ENCODE data around the gene MON1B.

MON1B gene

DNA sequence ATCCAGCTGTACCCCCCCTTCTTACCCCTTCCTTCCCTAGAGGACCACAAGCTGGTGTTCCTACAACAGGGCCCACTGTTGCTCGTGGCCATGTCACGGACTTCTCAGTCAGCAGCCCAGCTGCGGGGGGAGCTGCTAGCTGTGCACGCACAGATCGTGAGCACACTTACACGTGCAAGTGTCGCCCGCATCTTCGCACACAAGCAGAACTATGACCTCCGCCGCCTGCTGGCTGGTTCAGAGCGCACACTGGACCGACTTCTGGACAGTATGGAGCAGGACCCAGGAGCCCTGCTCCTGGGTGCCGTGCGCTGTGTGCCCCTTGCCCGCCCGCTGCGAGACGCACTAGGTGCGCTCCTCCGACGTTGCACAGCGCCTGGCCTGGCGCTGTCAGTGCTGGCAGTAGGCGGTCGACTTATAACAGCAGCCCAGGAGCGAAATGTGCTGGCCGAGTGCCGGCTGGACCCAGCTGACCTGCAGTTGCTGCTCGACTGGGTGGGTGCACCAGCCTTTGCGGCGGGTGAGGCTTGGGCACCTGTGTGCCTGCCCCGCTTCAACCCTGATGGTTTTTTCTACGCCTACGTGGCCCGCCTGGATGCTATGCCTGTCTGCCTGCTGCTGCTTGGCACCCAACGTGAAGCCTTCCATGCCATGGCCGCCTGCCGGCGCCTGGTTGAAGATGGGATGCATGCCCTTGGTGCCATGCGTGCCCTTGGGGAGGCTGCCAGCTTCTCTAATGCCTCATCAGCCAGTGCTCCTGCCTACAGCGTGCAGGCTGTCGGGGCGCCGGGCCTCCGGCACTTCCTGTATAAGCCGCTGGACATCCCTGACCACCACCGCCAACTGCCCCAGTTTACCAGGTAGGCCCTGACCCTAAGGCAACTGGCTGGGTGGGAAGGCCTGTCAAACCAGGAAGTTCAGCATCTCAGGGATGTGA, 3.6 kb downstream of the MON1B start:
- H3K4me3 ChIP-seq (ENCODE audit: low read depth in 1 of 5, low read length in 5 of 5) = no peak overlapping the region
- H3K4me1 ChIP-seq (ENCODE audit: control insufficient read depth in 5 of 5, insufficient read depth in 5 of 5, low read length in 5 of 5) = peaks cover 0 to 28% (median 21%) of the 10 kb centered on the region in 5 donors
- no peak overlapping the region for H3K9ac ChIP-seq (ENCODE audit: low read length in 5 of 5)
- H3K36me3 ChIP-seq (ENCODE audit: control insufficient read depth in 5 of 5, insufficient read depth in 5 of 5, low read length in 5 of 5) = peaks cover 0 to 63% (median 56%) of the 10 kb centered on the region in 5 donors
- no peaks in the 10 kb centered on the region for H3K9me3 ChIP-seq (ENCODE audit: control insufficient read depth in 5 of 5, low read length in 5 of 5)
- H3K27me3 ChIP-seq (ENCODE audit: control insufficient read depth in 5 of 5, insufficient read depth in 4 of 5, low read length in 5 of 5) = no peaks in the 10 kb centered on the region
- no peak overlapping the region for H3K27ac ChIP-seq (ENCODE audit: low read depth, low read length)

GRCh38 chr16:77195411-77195810, 4.4 kb downstream of the MON1B start:
- no peaks in the 10 kb centered on the region for H3K27me3 ChIP-seq (ENCODE audit: control insufficient read depth in 5 of 5, insufficient read depth in 4 of 5, low read length in 5 of 5)
- H3K36me3 ChIP-seq (ENCODE audit: control insufficient read depth in 5 of 5, insufficient read depth in 5 of 5, low read length in 5 of 5) = peaks cover 0 to 66% (median 58%) of the 10 kb centered on the region in 5 donors
- H3K9me3 ChIP-seq (ENCODE audit: control insufficient read depth in 5 of 5, low read length in 5 of 5) = no peaks in the 10 kb centered on the region
- no peak overlapping the region for H3K27ac ChIP-seq (ENCODE audit: low read depth, low read length)
- H3K4me3 ChIP-seq (ENCODE audit: low read depth in 1 of 5, low read length in 5 of 5) = no peak overlapping the region
- peaks cover 0 to 23% (median 15%) of the 10 kb centered on the region in 5 donors for H3K4me1 ChIP-seq (ENCODE audit: control insufficient read depth in 5 of 5, insufficient read depth in 5 of 5, low read length in 5 of 5)
- no peak overlapping the region for H3K9ac ChIP-seq (ENCODE audit: low read length in 5 of 5)

GRCh38 chr16:77197747-77198146, 6.8 kb downstream of the MON1B start:
- H3K4me3 ChIP-seq (ENCODE audit: low read depth in 1 of 5, low read length in 5 of 5) = no peak overlapping the region
- H3K27me3 ChIP-seq (ENCODE audit: control insufficient read depth in 5 of 5, insufficient read depth in 4 of 5, low read length in 5 of 5) = no peaks in the 10 kb centered on the region
- H3K9me3 ChIP-seq (ENCODE audit: control insufficient read depth in 5 of 5, low read length in 5 of 5) = no peaks in the 10 kb centered on the region
- peaks cover 0 to 6% (median under 1%) of the 10 kb centered on the region in 5 donors for H3K4me1 ChIP-seq (ENCODE audit: control insufficient read depth in 5 of 5, insufficient read depth in 5 of 5, low read length in 5 of 5)
- H3K27ac ChIP-seq (ENCODE audit: low read depth, low read length) = no peak overlapping the region
- H3K36me3 ChIP-seq (ENCODE audit: control insufficient read depth in 5 of 5, insufficient read depth in 5 of 5, low read length in 5 of 5) = peaks cover 4 to 71% (median 58%) of the 10 kb centered on the region in 5 donors
- H3K9ac ChIP-seq (ENCODE audit: low read length in 5 of 5) = no peak overlapping the region

GRCh38 chr16:77199211-77199610, 8.2 kb downstream of the MON1B start, which contains the start of gene SYCE1L:
Gene SYCE1L, plus strand, starts transcription at chr16:77199408. Its CDS starts 44 bp downstream, at chr16:77199452.
- no peaks in the 10 kb centered on the region for H3K4me1 ChIP-seq (ENCODE audit: control insufficient read depth in 5 of 5, insufficient read depth in 5 of 5, low read length in 5 of 5)
- no peak within 1 kb of the TSS for H3K9ac ChIP-seq (ENCODE audit: low read length in 5 of 5)
- peaks cover 4 to 61% (median 47%) of the 10 kb centered on the region in 5 donors for H3K36me3 ChIP-seq (ENCODE audit: control insufficient read depth in 5 of 5, insufficient read depth in 5 of 5, low read length in 5 of 5)
- H3K27me3 ChIP-seq (ENCODE audit: control insufficient read depth in 5 of 5, insufficient read depth in 4 of 5, low read length in 5 of 5) = no peaks in the 10 kb centered on the region
- H3K9me3 ChIP-seq (ENCODE audit: control insufficient read depth in 5 of 5, low read length in 5 of 5) = no peaks in the 10 kb centered on the region
- no peak within 1 kb of the TSS for H3K4me3 ChIP-seq (ENCODE audit: low read depth in 1 of 5, low read length in 5 of 5)
- H3K27ac ChIP-seq (ENCODE audit: low read depth, low read length) = no peak within 1 kb of the TSS

DNA sequence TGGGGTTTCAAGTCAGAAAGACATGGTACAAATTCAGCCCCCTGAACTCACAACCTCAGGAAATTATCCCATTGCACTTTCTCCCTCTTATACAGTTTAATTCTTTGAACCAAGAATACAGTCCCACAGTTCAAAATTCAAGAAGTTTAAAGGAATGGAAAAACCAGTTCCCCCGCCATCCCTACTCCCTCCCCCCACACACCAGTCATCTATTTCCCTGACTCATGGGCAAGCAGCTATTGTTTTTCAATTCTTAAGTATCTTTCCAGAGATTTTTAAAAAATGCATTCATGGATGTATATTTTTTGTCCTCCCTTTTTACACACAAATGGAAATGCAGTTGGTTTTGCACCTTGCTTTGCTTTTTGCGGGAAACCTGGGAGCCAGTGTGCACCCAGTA, 15.5 kb downstream of the MON1B start:
- Histone ChIP-seq H3K4me3 (ENCODE audit: low read depth in 1 of 5, low read length in 5 of 5) (no peak overlapping the region), H3K36me3 (ENCODE audit: control insufficient read depth in 5 of 5, insufficient read depth in 5 of 5, low read length in 5 of 5) (no peaks in the 10 kb centered on the region), H3K4me1 (ENCODE audit: control insufficient read depth in 5 of 5, insufficient read depth in 5 of 5, low read length in 5 of 5) (peaks cover 2 to 29% (median 13%) of the 10 kb centered on the region in 5 donors), H3K27ac (ENCODE audit: low read depth, low read length) (no peak overlapping the region), H3K27me3 (ENCODE audit: control insufficient read depth in 5 of 5, insufficient read depth in 4 of 5, low read length in 5 of 5) (no peaks in the 10 kb centered on the region), H3K9ac (ENCODE audit: low read length in 5 of 5) (no peak overlapping the region), H3K9me3 (ENCODE audit: control insufficient read depth in 5 of 5, low read length in 5 of 5) (no peaks in the 10 kb centered on the region)

DNA sequence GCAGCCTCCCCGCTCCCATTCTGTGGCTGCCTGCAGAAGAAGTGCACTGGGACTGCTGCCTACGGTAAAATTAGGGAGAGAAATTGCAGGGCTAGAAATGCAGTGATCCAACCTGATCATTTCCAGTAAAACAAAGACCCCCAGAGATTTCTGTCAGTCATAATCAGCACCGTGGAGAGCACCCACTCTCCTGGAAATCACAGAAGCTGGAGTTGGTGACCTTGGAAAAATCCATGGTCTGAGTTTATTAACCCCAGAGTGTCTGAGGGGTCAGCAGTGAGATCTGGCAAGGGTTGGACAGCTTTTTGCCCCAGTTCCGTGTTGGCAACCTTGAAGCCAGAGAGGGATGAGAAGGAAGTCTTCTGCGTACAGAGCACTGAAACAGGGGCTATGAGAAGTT, 16.0 kb downstream of the MON1B start:
- no peaks in the 10 kb centered on the region for H3K27me3 ChIP-seq (ENCODE audit: control insufficient read depth in 5 of 5, insufficient read depth in 4 of 5, low read length in 5 of 5)
- peaks cover 2 to 34% (median 17%) of the 10 kb centered on the region in 5 donors for H3K4me1 ChIP-seq (ENCODE audit: control insufficient read depth in 5 of 5, insufficient read depth in 5 of 5, low read length in 5 of 5)
- H3K4me3 ChIP-seq (ENCODE audit: low read depth in 1 of 5, low read length in 5 of 5) = no peak overlapping the region
- H3K27ac ChIP-seq (ENCODE audit: low read depth, low read length) = no peak overlapping the region
- H3K9me3 ChIP-seq (ENCODE audit: control insufficient read depth in 5 of 5, low read length in 5 of 5) = no peaks in the 10 kb centered on the region
- no peaks in the 10 kb centered on the region for H3K36me3 ChIP-seq (ENCODE audit: control insufficient read depth in 5 of 5, insufficient read depth in 5 of 5, low read length in 5 of 5)
- no peak overlapping the region for H3K9ac ChIP-seq (ENCODE audit: low read length in 5 of 5)

GRCh38 chr16:77208382-77208781, 17.4 kb downstream of the MON1B start:
- H3K4me3 ChIP-seq (ENCODE audit: low read depth in 1 of 5, low read length in 5 of 5) = no peak overlapping the region
- no peaks in the 10 kb centered on the region for H3K27me3 ChIP-seq (ENCODE audit: control insufficient read depth in 5 of 5, insufficient read depth in 4 of 5, low read length in 5 of 5)
- no peaks in the 10 kb centered on the region for H3K9me3 ChIP-seq (ENCODE audit: control insufficient read depth in 5 of 5, low read length in 5 of 5)
- no peak overlapping the region for H3K9ac ChIP-seq (ENCODE audit: low read length in 5 of 5)
- H3K27ac ChIP-seq (ENCODE audit: low read depth, low read length) = no peak overlapping the region
- no peaks in the 10 kb centered on the region for H3K36me3 ChIP-seq (ENCODE audit: control insufficient read depth in 5 of 5, insufficient read depth in 5 of 5, low read length in 5 of 5)
- peaks cover 2 to 42% (median 31%) of the 10 kb centered on the region in 5 donors for H3K4me1 ChIP-seq (ENCODE audit: control insufficient read depth in 5 of 5, insufficient read depth in 5 of 5, low read length in 5 of 5)

DNA sequence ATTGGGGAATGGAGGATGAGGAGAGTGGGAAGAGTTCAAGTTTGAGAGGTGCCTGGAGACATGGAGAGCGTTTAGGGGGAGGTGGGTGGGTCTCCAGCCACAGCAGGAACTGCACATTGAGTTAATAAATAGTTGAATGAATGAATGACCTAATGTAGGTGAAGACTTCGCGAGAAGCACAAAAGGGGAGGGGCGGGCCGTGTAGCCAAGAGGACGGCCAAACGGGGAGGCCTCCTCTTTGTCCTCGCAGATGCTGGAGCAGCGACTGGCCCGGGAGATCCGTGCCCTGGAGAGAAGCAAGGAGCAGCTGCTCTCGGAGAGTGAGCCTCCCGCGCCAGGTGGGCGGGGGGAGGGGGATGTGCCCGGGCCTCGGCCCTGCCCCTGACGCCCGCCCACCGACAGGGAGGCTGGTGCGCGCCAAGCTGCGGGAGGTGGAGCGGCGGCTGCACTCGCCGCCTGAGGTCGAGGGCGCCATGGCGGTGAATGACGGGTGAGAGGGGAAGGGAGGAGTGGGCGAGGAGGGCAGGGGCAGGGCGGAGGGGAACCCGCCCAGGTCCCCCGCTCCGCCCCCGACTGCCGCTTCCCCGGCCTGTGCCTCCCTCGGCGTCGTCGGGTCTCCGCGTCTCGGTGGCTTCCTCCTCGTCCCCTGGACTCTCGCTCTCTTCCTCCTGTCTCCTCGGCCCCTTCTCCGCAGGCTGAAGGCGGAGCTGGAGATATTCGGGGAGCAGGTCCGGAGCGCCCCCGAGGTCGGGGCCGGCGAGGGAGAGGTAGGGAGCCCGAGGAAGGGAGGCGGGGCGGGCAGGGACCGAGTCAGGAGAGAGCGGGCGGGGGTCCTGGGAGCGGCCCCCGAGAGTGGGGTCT, 21.1 kb downstream of the MON1B start:
- H3K9ac ChIP-seq (ENCODE audit: low read length in 5 of 5) = peak overlapping the region in 4 of 5 donors; percentile 40 to 75 (median 70)
- peak overlapping the region in 4 of 5 donors; percentile 67 to 77 (median 71) for H3K4me3 ChIP-seq (ENCODE audit: low read depth in 1 of 5, low read length in 5 of 5)
- no peaks in the 10 kb centered on the region for H3K27me3 ChIP-seq (ENCODE audit: control insufficient read depth in 5 of 5, insufficient read depth in 4 of 5, low read length in 5 of 5)
- no peaks in the 10 kb centered on the region for H3K36me3 ChIP-seq (ENCODE audit: control insufficient read depth in 5 of 5, insufficient read depth in 5 of 5, low read length in 5 of 5)
- H3K9me3 ChIP-seq (ENCODE audit: control insufficient read depth in 5 of 5, low read length in 5 of 5) = no peaks in the 10 kb centered on the region
- peaks cover 7 to 29% (median 25%) of the 10 kb centered on the region in 5 donors for H3K4me1 ChIP-seq (ENCODE audit: control insufficient read depth in 5 of 5, insufficient read depth in 5 of 5, low read length in 5 of 5)
- no peak overlapping the region for H3K27ac ChIP-seq (ENCODE audit: low read depth, low read length)

DNA sequence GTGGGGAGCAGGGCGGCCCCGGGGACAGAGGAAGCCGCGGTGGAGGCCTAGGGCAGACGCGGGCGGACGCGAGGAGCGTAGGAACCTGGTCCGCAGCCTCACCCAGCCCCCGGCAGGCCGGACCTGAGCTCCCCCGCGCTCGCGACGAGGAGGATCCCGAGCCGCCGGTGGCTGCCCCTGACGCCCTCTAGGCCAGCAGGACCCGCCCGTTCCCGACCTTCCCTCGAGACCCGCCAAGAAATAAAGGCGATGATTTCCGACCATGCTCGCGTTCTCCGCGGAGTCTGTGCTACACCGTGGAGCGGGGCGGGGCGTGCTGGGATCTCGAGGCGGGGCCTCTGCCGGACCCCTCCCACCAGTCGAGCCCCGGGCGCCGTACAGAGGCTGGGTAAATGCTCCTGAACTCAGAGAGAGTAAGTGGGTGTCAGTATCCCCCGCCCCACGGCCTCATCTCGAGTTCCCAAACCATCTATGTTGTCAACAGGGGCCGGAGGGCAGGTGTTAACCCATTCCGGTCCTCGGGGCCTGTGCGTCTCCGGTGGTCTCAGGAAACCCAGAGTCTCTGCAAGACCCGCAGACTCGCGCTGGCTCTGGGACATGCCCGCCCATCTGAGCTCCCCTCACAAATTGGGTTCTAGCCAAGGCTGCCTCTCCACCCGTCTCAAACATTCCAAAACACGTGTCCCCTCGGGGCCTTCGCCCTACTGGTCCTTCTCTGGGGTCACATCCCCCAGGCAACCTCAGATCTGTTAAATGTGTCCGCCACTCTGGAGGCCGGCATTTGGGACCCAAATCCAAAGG, 22.0 kb downstream of the MON1B start:
- H3K4me1 ChIP-seq (ENCODE audit: control insufficient read depth in 5 of 5, insufficient read depth in 5 of 5, low read length in 5 of 5) = peaks cover 5 to 25% (median 22%) of the 10 kb centered on the region in 5 donors
- H3K36me3 ChIP-seq (ENCODE audit: control insufficient read depth in 5 of 5, insufficient read depth in 5 of 5, low read length in 5 of 5) = no peaks in the 10 kb centered on the region
- no peaks in the 10 kb centered on the region for H3K27me3 ChIP-seq (ENCODE audit: control insufficient read depth in 5 of 5, insufficient read depth in 4 of 5, low read length in 5 of 5)
- H3K27ac ChIP-seq (ENCODE audit: low read depth, low read length) = no peak overlapping the region
- H3K9me3 ChIP-seq (ENCODE audit: control insufficient read depth in 5 of 5, low read length in 5 of 5) = no peaks in the 10 kb centered on the region
- peak overlapping the region in 4 of 5 donors; percentile 40 to 75 (median 70) for H3K9ac ChIP-seq (ENCODE audit: low read length in 5 of 5)
- peak overlapping the region; percentile 33 to 77 (median 70) for H3K4me3 ChIP-seq (ENCODE audit: low read depth in 1 of 5, low read length in 5 of 5)

Measured in subcutaneous abdominal adipose tissue (tissue), 5 donors.